Panc1 (cell line): ENCODE data around the gene PADI2.

Experiments used
- CTCF ChIP-seq: fragments of 450-650 bp; IDR thresholded peaks from 2 replicates; pipeline ENCODE4 v1.5.1; 2017; ENCODE audit warnings: mild to moderate bottlenecking
- POLR2AphosphoS5 ChIP-seq: IDR thresholded peaks from 2 replicates; pipeline ENCODE4 v1.6.1; 2012; ENCODE audit warnings: mild to moderate bottlenecking, low read depth, low read length, moderate library complexity
- REST ChIP-seq, 2 experiments: IDR thresholded peaks; 2 replicates each; pipeline ENCODE4 v1.6.1; 2011 to 2012; ENCODE audit warnings: low read depth in 2 of 2, control low read depth in 1 of 2, low read length in 1 of 2, mild to moderate bottlenecking in 1 of 2, moderate library complexity in 1 of 2; ENCODE audit not compliant: insufficient read depth in 1 of 2

GRCh38 chr1:17061892-17062291 lies 57.4 kb downstream of the PADI2 start:
- no peak for TF ChIP-seq CTCF
- TF ChIP-seq REST (IDR thresholded peaks at IDR 0.05; ENCODE audit: insufficient read depth in 1 of 2, low read depth in 2 of 2, low read length in 1 of 2), result no peak
- no peak for TF ChIP-seq POLR2AphosphoS5
